ENCODE results near the gene PTBP3. TPM values are rescaled to one million over a fixed set of nuclear protein-coding genes. Genes with fewer than 3 reads are reported as not detected.

PTBP3 gene
- total RNA-seq, 1 experiment from 2014 or later, result 141 TPM

DNA sequence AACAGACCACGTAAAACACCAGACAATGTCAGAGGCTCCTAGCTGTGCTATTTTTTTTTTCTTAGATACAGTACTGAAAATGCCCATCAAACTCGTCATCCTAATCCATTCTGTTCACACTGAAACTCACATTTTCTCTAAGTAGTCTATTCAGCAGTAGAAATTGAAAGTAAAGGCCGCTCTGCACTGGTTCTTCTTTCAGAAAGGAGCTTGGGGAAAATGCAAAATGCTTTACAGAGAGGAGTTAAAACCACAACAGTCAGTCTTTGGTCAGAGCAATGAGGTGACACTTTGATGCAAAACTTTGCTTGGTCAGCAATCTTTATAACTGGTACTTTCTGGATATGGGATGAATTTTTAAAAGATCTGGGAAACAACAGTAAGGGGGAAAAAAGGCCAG, 114.5 kb downstream of the PTBP3 start:
- H3K9me3 ChIP-seq (ENCODE audit: insufficient read depth, low read depth), result no peaks in the 10 kb centered on the region
- TF ChIP-seq, protein P1, sequence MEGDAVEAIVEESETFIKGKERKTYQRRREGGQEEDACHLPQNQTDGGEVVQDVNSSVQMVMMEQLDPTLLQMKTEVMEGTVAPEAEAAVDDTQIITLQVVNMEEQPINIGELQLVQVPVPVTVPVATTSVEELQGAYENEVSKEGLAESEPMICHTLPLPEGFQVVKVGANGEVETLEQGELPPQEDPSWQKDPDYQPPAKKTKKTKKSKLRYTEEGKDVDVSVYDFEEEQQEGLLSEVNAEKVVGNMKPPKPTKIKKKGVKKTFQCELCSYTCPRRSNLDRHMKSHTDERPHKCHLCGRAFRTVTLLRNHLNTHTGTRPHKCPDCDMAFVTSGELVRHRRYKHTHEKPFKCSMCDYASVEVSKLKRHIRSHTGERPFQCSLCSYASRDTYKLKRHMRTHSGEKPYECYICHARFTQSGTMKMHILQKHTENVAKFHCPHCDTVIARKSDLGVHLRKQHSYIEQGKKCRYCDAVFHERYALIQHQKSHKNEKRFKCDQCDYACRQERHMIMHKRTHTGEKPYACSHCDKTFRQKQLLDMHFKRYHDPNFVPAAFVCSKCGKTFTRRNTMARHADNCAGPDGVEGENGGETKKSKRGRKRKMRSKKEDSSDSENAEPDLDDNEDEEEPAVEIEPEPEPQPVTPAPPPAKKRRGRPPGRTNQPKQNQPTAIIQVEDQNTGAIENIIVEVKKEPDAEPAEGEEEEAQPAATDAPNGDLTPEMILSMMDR (conservative IDR thresholded peaks at IDR 0.05), result no peak
- TF ChIP-seq EZH2 (IDR thresholded peaks at IDR 0.05; ENCODE audit: low read depth), result no peak
- no peak overlapping the region for H3K27ac ChIP-seq
- H3F3A ChIP-seq (ENCODE audit: insufficient read depth, low read depth), result no peaks in the 10 kb centered on the region
- no peak for DNase-seq
- H4K20me1 ChIP-seq (ENCODE audit: insufficient read depth), result no peaks in the 10 kb centered on the region
- H3K4me1 ChIP-seq (replicated peaks; ENCODE audit: insufficient read depth), result no peaks in the 10 kb centered on the region
- H3K79me2 ChIP-seq (ENCODE audit: low read depth), result no peaks in the 10 kb centered on the region
- POLR2A ChIA-PET (ENCODE audit: unreplicated experiment), result interaction anchor here (0.6 kb wide), 3 partner anchors 22 to 310 kb away, joined by 3 to 5 read pairs (median 3); no protein-coding TSS in a partner anchor
- H3K4me3 ChIP-seq, result no peak overlapping the region
- intact Hi-C loops (cut with micrococcal nuclease; ENCODE audit: unreplicated experiment), result loop anchor here (10.0 kb wide), 1 partner anchor 104 kb away; no protein-coding TSS in a partner anchor
- no peaks in the 10 kb centered on the region for H3K9me2 ChIP-seq (ENCODE audit: insufficient read depth)
- H3K27me3 ChIP-seq (ENCODE audit: insufficient read depth, low read depth), result no peaks in the 10 kb centered on the region
- no peak overlapping the region for H2AFZ ChIP-seq
- H3K36me3 ChIP-seq (ENCODE audit: low read depth), result peaks cover 30% of the 10 kb centered on the region
- no peak overlapping the region for H3K4me2 ChIP-seq
- no TSS peak for BruUV-seq (replicated peaks)
- CTCF ChIA-PET, result no interaction called here

DNA sequence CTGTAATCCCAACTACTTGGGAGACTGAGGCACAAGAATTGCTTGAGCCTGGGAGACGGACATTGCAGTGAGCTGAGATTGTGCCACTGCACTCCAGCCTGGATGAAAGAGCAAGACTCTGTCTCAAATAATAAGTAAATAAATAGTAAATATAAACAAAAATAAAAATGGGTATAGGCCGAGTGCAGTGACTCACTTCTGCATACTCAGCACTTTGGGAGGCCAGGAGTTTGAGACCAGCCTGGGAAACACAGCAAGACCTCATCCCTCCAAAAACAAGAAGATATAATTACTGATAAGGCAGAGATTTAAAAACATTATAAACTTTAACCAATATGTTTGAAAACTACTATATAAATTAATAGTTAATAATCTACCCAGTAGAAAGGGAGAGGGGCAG, 120.5 kb downstream of the PTBP3 start:
- Histone ChIP-seq H3K9me3 (ENCODE audit: insufficient read depth, low read depth) (no peaks in the 10 kb centered on the region; the same call in 1 of the 2 replicates), H3K4me3 (no peak overlapping the region), H3K4me1 (replicated peaks; ENCODE audit: insufficient read depth) (no peaks in the 10 kb centered on the region), H4K20me1 (ENCODE audit: insufficient read depth) (no peaks in the 10 kb centered on the region), H3K4me2 (no peak overlapping the region), H3K36me3 (ENCODE audit: low read depth) (peaks cover 16% of the 10 kb centered on the region), H3K79me2 (ENCODE audit: low read depth) (no peaks in the 10 kb centered on the region), H3K27ac (no peak overlapping the region), H2AFZ (no peak overlapping the region), H3K27me3 (ENCODE audit: insufficient read depth, low read depth) (no peaks in the 10 kb centered on the region), H3F3A (ENCODE audit: insufficient read depth, low read depth) (0 out of 2 replicates have a peak, but pooled peaks cover 5% of the 10 kb centered on the region), H3K9me2 (ENCODE audit: insufficient read depth) (no peaks in the 10 kb centered on the region)
- no TSS peak for BruUV-seq (replicated peaks)
- TF ChIP-seq, protein P1 (conservative IDR thresholded peaks at IDR 0.05), result no peak
- TF ChIP-seq EZH2 (IDR thresholded peaks at IDR 0.05; ENCODE audit: low read depth), result no peak
- DNase-seq, result no peak
- POLR2A ChIA-PET (ENCODE audit: unreplicated experiment), result no interaction called here
- intact Hi-C loops (cut with micrococcal nuclease; ENCODE audit: unreplicated experiment), result loop anchor here (10.0 kb wide), 1 partner anchor 98 kb away; no protein-coding TSS in a partner anchor
- CTCF ChIA-PET, result no interaction called here

DNA sequence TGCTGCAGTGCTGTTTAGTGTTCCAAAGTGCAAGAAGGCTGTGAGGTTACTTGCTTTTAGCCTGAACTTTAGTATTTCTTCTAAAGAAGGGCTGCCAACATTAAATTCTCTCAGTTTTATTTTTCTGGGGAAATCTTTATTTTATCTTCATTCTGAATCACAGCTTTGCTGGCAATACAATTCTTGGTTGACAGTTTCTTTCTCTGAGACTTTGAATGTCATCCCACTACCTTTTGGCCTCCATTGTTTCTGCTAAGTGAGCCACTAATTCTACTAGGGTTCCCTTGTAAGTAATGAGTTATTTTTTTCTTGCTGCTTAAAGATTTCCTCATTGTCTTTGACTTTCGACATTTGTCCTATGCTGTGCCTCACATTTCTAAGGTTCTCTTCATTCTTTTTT, 126.0 kb downstream of the PTBP3 start:
- Histone ChIP-seq H3F3A (ENCODE audit: insufficient read depth, low read depth) (peaks cover 15% of the 10 kb centered on the region; the same call in 1 of the 2 replicates), H3K36me3 (ENCODE audit: low read depth) (peaks cover 14% of the 10 kb centered on the region), H3K4me2 (no peak overlapping the region), H3K9me2 (ENCODE audit: insufficient read depth) (no peaks in the 10 kb centered on the region), H3K9me3 (ENCODE audit: insufficient read depth, low read depth) (peaks cover 4% of the 10 kb centered on the region; the same call in 1 of the 2 replicates), H3K27ac (no peak overlapping the region), H2AFZ (no peak overlapping the region), H3K4me1 (replicated peaks; ENCODE audit: insufficient read depth) (no peaks in the 10 kb centered on the region), H3K79me2 (ENCODE audit: low read depth) (no peaks in the 10 kb centered on the region), H3K4me3 (no peak overlapping the region), H4K20me1 (ENCODE audit: insufficient read depth) (no peaks in the 10 kb centered on the region), H3K27me3 (ENCODE audit: insufficient read depth, low read depth) (no peaks in the 10 kb centered on the region)
- TF ChIP-seq EZH2 (IDR thresholded peaks at IDR 0.05; ENCODE audit: low read depth), result no peak
- TF ChIP-seq, protein P1 (conservative IDR thresholded peaks at IDR 0.05), result no peak
- CTCF ChIA-PET, result no interaction called here
- DNase-seq, result no peak
- intact Hi-C loops (cut with micrococcal nuclease; ENCODE audit: unreplicated experiment), result no loop called here
- no TSS peak for BruUV-seq (replicated peaks)
- POLR2A ChIA-PET (ENCODE audit: unreplicated experiment), result no interaction called here
